Measurements from ENCODE around the gene CCNY. TPM values are rescaled to one million over a fixed set of nuclear protein-coding genes. Genes with fewer than 3 reads are reported as not detected.
A peak's percentile ranks its signal among the peaks of the same experiment; 100 is the strongest.

CCNY gene
- total and polyA plus RNA-seq, 2 of the 4 experiments (the other 2 are of a cell fraction), result 38.0 to 131 TPM

DNA sequence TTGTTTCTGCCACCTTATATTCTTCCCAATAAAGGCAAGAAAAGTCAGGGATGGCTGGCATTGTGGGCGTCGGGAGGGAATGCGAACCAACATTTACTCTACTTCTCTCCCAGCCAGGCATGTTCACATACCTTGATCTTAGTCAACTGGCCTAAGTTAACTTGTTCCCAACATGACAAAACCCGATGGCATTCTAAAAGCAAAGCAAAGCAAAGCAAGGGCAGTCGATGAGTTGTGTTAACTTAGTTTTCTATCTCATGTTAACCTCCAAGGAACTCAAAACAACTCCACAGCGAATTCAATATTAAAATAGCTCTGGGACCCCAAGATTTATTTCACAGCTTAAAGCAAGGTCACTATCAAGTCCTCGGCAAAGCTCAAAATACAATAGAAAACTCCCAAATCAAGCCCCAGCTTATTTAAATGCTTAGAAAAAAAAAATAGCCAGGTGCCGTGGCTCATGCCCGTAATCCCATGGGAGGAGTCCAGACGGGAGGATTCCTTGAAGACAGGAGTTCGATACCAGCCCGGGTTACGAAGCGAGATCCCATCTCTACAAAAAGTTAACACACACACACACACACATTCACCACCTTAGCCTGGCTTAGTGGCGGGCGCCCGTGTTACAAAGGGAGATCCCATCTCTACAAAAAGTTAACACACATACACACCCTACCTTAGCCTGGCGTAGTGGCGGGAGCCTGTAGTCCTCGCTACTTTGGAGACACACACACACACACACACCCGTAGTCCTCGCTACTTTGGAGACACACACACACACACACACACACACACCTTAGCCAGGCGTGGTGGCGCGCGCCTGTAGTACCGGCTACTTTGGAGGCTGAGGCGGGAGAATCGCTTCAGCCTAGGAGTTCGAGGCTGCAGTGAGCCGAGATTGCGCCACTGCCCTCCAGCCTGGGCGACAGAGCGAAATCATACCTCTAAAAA lies 901 bp upstream of the CCNY start:
- in situ Hi-C loops (cut with MboI; ENCODE audit: low sequenced_read_pairs), result no loop called here
- POLR2A ChIA-PET (ENCODE audit: unreplicated experiment), result interaction anchor here (0.6 kb wide), 2 partner anchors 10 to 370 kb away, joined by 4 read pairs; no protein-coding TSS in a partner anchor

More for the DNA sequence above, 901 bp upstream of the CCNY start:
- intact Hi-C loops (cut with micrococcal nuclease), result loop anchor here (1.0 to 5.0 kb wide), 5 partner anchors 8 to 212 kb away; no protein-coding TSS in a partner anchor
- dilution Hi-C loops (cut with HindIII; ENCODE audit: low sequenced_read_pairs, unreplicated experiment), result no loop called here
- H3K56ac ChIP-seq (ENCODE audit: extremely low read depth, insufficient read depth, low read length), result peak overlapping the region; percentile 67; the same call in 1 of the 2 replicates
- H3K9me1 ChIP-seq (ENCODE audit: insufficient read depth, low read length), result peaks cover 16% of the 10 kb centered on the region
- TSS peak; percentile 45 for BruUV-seq (replicated peaks)
- peak overlapping the region; percentile 98 for H3K27ac ChIP-seq (ENCODE audit: insufficient read depth, low read length)
- H3K9me3 ChIP-seq (ENCODE audit: control insufficient read depth, insufficient read depth, low read length), result no peaks in the 10 kb centered on the region
- H4K8ac ChIP-seq (ENCODE audit: low read depth in 2 of 2, low read length in 2 of 2), result peak overlapping the region; percentile 75 to 83; a peak in 3 of 4 replicates
- peaks cover 50% of the 10 kb centered on the region for H4K20me1 ChIP-seq (ENCODE audit: insufficient read depth, low read length)
- DNase-seq (peak; percentile 35), ATAC-seq (ENCODE audit: low read depth) (no peak; the same call in 1 of the 2 replicates)
- no peaks in the 10 kb centered on the region for H3K27me3 ChIP-seq (ENCODE audit: control insufficient read depth, insufficient read depth, low read length)
- 16% methylated on average over 13 of the region's 34 CpGs; no CpG with 5 or more reads in 1 of the 2 experiments for WGBS, 2 experiments (ENCODE audit: extremely low coverage in 2 of 2, insufficient read length in 1 of 2)
- peak overlapping the region; percentile 100 for H3K4me3 ChIP-seq (ENCODE audit: insufficient read depth, low read depth, low read length)
- H2AFZ ChIP-seq (replicated peaks; ENCODE audit: low read length, poor library complexity), result peak overlapping the region; percentile 95
- peaks cover 16% of the 10 kb centered on the region for H3K4me1 ChIP-seq (ENCODE audit: control insufficient read depth, insufficient read depth, low read length)
- H3K14ac ChIP-seq (replicated peaks; ENCODE audit: low read depth, low read length), result peak overlapping the region; percentile 77
- peaks cover 31 to 67% of the 10 kb centered on the region in 2 experiments for H3K79me1 ChIP-seq (ENCODE audit: low read depth in 1 of 2, low read length in 2 of 2)
- peak overlapping the region; percentile 100 for H3K4me2 ChIP-seq (ENCODE audit: low read depth, low read length)
- peak overlapping the region; percentile 92 for H2BK5ac ChIP-seq (ENCODE audit: low read depth, low read length, poor library complexity, severe bottlenecking)
- peak overlapping the region; percentile 82 for H3K4ac ChIP-seq (ENCODE audit: low read depth, low read length)
- peak overlapping the region; percentile 59 for H2BK120ac ChIP-seq (ENCODE audit: low read depth, low read length)
- H2BK15ac ChIP-seq (ENCODE audit: low read depth, low read length), result peak overlapping the region; percentile 12; the same call in 2 of the 3 replicates
- H4K91ac ChIP-seq (ENCODE audit: insufficient read depth, low read depth, low read length), result peak overlapping the region; percentile 50; the same call in 1 of the 2 replicates
- H3K23ac ChIP-seq (ENCODE audit: low read depth, low read length), result peak overlapping the region; percentile 94
- H4K5ac ChIP-seq (ENCODE audit: low read depth, low read length), result peak overlapping the region; percentile 92
- CTCF ChIA-PET, result interaction anchor here (0.6 kb wide), 1 partner anchor 93 kb away, joined by 5 read pairs; no protein-coding TSS in a partner anchor
- H2AK9ac ChIP-seq (replicated peaks; ENCODE audit: low read depth, low read length, poor library complexity), result peak overlapping the region; percentile 70
- no peak overlapping the region for H2BK20ac ChIP-seq (ENCODE audit: low read depth, low read length)
- H2AK5ac ChIP-seq (ENCODE audit: low read depth, low read length), result peak overlapping the region; percentile 91
- TF ChIP-seq CEBPB (IDR thresholded peaks at IDR 0.05; ENCODE audit: low read depth, low read length) (peak; percentile 61), FOS (IDR thresholded peaks at IDR 0.05; ENCODE audit: low read depth, low read length) (no peak)
- H3K36me3 ChIP-seq (ENCODE audit: control insufficient read depth, insufficient read depth, low read length), result peaks cover 6% of the 10 kb centered on the region
- peak overlapping the region; percentile 99 for H3K9ac ChIP-seq (ENCODE audit: low read depth, low read length)
- peak overlapping the region; percentile 88 for H3K18ac ChIP-seq (ENCODE audit: low read depth, low read length)
